SJCRH30 (cell line): ENCODE data around the gene NRL. TPM values are rescaled to one million over a fixed set of nuclear protein-coding genes. Genes with fewer than 3 reads are reported as not detected.

Experiments used
- DNase-seq, 2 experiments: peaks; one replicate each; pipeline ENCODE4 v3.0.0-alpha.2; 2015 to 2020
- H3K27ac ChIP-seq: fragments of 250-450 bp; sonication (Bioruptor Pico); 2 replicates; pipeline ENCODE4 v1.5.1; 2020; ENCODE audit warnings: mild to moderate bottlenecking, moderate library complexity
- H3K27me3 ChIP-seq: fragments of 250-450 bp; sonication (Bioruptor Pico); 2 replicates; pipeline ENCODE4 v1.5.1; 2020; ENCODE audit warnings: mild to moderate bottlenecking, moderate library complexity
- H3K36me3 ChIP-seq: fragments of 250-450 bp; sonication (Bioruptor Pico); 2 replicates; pipeline ENCODE4 v1.5.1; 2020; ENCODE audit warnings: mild to moderate bottlenecking, moderate library complexity
- H3K4me1 ChIP-seq: fragments of 250-450 bp; sonication (Bioruptor Pico); 2 replicates; pipeline ENCODE4 v1.5.1; 2020; ENCODE audit warnings: mild to moderate bottlenecking, moderate library complexity
- H3K4me3 ChIP-seq: fragments of 250-450 bp; sonication (Bioruptor Pico); 2 replicates; pipeline ENCODE4 v1.5.1; 2020; ENCODE audit warnings: mild to moderate bottlenecking, moderate library complexity
- H3K9me3 ChIP-seq: fragments of 250-450 bp; sonication (Bioruptor Pico); replicated peaks from 2 replicates; pipeline ENCODE4 v1.5.1; 2020; ENCODE audit warnings: mild to moderate bottlenecking, moderate library complexity
- total RNA-seq: library from RNA; depleted of rRNA; stranded (reverse); fragments of >200 nt; shearing (Covaris generic); gene quantifications from 2 replicates; pipeline ENCODE4 v1.2.3, GENCODE V29; 2014

The NRL gene
- total RNA-seq, 1 experiment from 2014 or later = 4.4 TPM

DNA sequence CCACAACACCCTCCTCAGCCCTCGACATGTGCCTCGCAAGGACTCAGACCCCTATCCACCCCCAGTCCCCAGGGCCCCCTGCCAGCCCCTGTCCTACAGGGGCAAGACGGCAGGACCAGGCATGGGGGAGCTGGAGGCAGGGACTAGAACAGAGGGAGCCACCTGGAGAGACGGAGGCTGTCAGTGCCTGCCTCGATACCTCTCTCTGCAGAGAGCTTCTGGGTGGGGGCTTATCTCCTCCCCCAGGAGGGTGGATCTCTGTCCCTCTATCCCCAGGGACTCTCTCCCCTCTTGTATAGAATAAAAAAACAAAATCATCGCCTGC is 45.4 kb downstream of the NRL start:
- H3K36me3 ChIP-seq = no peaks in the 10 kb centered on the region
- H3K27ac ChIP-seq = no peak overlapping the region
- no peaks in the 10 kb centered on the region for H3K9me3 ChIP-seq
- no peaks in the 10 kb centered on the region; the same call in 1 of the 2 replicates for H3K27me3 ChIP-seq
- H3K4me1 ChIP-seq = 0 out of 2 replicates have a peak, but pooled peaks cover 1% of the 10 kb centered on the region
- no peak overlapping the region for H3K4me3 ChIP-seq
- DNase-seq = no peak

DNA sequence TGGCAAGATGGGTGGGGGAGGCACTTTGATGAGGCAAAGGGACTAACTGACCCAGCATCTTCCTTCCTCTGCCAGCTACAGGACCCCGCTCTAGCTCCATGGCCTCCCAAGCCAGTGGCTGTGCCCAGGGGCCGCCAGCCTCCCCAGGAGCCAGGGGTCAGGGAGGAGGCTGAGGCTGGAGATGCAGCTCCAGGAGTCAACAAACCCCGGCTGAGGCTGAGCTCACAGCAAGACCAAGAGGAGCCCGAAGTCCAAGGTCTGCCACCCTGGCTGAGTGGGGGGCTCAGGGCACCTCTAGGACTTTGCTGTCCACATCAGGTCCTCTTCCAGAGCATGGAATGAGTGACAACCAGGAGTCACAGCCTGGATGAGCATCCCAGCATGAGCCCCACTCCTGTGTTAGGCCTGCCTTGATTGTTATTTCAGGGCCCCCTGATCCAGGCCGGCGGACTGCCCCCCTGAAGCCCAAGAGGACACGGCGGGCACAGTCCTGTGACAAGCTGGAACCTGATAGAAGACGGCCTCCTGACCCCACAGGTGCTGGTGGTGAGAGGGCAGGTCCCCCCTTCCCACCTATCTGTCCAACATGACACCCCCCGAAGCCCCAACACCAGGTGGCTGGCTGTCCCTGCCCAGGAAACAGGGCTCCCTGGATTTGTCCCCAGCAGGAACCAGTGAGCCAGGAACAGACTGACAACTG is 45.9 kb downstream of the NRL start:
- Histone ChIP-seq H3K27me3 (no peaks in the 10 kb centered on the region; the same call in 1 of the 2 replicates), H3K4me1 (peaks cover 5% of the 10 kb centered on the region; the same call in 1 of the 2 replicates), H3K4me3 (no peak overlapping the region), H3K27ac (no peak overlapping the region), H3K36me3 (no peaks in the 10 kb centered on the region), H3K9me3 (no peaks in the 10 kb centered on the region)
- DNase-seq = no peak

DNA sequence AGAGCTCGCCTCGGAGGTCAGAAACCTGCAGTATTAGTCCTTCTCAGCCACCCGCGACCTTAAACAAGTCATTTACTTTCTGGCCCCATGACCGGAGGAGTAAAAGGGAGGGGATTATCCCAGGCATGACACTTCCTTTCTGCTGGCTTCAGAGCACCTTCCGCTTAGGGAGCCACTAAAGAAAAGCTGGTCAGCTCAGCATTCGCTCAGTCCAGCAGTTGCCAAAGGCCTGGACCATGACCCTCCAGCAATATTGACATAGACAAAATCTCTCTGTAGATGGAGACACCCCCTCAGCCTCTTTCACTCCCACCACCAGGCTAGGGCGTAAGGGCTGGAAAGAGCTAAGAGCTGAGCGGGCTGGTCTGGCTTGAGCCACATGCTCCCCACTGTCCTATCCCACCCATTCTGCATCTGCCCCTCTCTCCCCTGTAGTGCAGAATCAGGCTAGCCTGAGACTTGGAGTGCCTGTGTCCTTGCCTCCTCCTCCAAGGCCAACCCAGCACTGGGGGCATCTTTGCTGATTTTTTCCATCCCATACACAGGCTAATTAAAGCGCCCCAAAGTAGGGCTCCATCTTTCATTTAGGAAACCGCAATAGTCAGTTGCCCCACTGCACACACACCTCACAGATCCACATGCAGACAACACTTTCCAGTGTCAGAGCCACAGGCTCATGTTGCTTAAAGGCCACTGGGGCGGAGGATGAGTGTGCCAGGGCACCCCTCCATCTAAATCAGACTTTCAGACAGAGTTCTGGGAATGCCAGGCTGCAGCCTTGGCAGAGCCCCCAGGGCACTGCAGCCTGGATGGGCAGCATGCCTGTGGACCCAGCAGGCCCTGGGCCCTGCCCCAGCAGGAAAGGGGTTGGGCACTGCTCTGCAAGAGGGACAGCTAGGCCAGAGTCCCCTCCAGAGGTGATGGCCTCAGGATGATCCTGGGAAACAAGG is 47.3 kb downstream of the NRL start:
- no peaks in the 10 kb centered on the region for H3K36me3 ChIP-seq
- no peaks in the 10 kb centered on the region for H3K9me3 ChIP-seq
- H3K4me1 ChIP-seq = peaks cover 5% of the 10 kb centered on the region; the same call in 1 of the 2 replicates
- H3K27me3 ChIP-seq = no peaks in the 10 kb centered on the region; the same call in 1 of the 2 replicates
- no peak overlapping the region for H3K27ac ChIP-seq
- DNase-seq = no peak
- no peak overlapping the region for H3K4me3 ChIP-seq

DNA sequence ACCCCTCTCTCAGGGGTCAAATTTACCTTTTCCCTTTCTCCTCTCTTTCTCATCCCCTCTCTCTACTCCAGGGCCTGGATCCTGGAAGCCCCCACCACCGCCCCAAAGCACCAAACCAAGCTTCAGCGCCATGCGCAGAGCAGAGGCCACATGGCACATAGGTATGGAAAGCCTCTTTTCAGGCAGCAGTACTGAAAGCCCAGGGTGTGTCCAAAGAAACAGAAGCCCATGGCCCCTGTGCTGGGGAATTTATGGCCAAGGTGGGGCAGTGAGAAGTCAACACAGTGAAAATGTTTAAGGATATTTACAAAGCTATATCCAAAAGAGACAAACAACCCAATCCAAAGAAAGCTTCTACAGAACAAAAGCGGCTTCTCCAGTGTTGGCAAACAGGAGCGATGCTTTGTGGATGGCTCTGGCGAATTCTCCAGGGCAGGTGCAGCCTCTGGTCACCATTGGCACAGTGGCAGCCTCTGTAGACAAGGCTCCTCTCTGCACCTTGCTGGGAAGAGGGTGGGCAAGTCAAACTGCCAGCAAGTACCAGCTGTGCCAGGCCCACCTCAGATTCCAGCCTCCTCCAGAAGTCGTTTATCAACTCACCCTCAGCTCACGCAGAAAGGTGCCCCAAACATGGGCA is 48.1 kb downstream of the NRL start:
- Histone ChIP-seq H3K36me3 (no peaks in the 10 kb centered on the region), H3K27me3 (no peaks in the 10 kb centered on the region; the same call in 1 of the 2 replicates), H3K27ac (no peak overlapping the region), H3K4me1 (peaks cover 5% of the 10 kb centered on the region; the same call in 1 of the 2 replicates), H3K9me3 (no peaks in the 10 kb centered on the region), H3K4me3 (no peak overlapping the region)
- no peak for DNase-seq

DNA sequence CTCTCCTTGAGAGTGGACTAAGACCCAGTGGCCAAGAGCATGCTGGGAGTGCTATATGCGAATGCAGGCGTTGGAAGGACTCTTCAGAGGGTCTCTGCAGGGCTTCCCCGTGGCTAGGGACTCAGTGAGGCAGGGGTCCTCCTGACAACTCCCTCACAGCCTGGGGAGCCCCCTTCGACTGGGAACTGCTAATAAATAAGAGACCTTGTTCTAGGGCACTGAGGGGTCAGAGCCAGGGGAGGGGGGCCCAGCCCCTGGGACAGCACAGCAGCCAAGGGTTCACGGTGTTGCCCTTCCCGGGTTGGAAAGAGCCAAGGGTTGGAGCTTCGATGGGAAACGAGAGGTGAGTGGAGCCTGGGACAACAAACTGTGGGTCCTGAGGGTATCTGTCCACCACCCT is 49.3 kb downstream of the NRL start:
- H3K4me3 ChIP-seq = no peak overlapping the region
- H3K4me1 ChIP-seq = peaks cover 5% of the 10 kb centered on the region; the same call in 1 of the 2 replicates

DNA sequence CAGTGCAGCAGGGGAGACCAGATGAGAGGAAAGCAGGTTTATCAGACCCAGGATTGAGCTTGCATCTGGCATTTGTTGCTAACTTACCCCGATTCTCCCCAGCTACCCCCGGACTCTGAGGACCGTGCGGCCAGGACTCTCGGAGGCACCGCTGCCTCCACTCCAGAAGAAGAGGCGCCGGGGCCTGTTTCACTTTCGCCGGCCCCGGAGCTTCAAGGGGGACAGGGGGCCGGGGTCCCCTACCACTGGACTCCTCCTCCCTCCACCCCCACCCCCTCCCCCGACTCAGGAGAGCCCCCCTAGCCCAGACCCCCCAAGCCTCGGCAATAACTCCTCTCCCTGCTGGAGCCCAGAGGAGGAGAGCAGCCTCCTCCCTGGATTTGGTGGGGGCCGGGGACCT is 49.9 kb downstream of the NRL start:
- Histone ChIP-seq H3K27me3 (no peaks in the 10 kb centered on the region; the same call in 1 of the 2 replicates), H3K4me3 (no peak overlapping the region), H3K27ac (no peak overlapping the region), H3K4me1 (peaks cover 5% of the 10 kb centered on the region; the same call in 1 of the 2 replicates), H3K9me3 (no peaks in the 10 kb centered on the region), H3K36me3 (no peaks in the 10 kb centered on the region)
- no peak for DNase-seq

More for the DNA sequence above, 49.3 kb downstream of the NRL start:
- no peak overlapping the region for H3K27ac ChIP-seq
- no peak for DNase-seq
- H3K27me3 ChIP-seq = no peaks in the 10 kb centered on the region; the same call in 1 of the 2 replicates
- no peaks in the 10 kb centered on the region for H3K36me3 ChIP-seq
- H3K9me3 ChIP-seq = no peaks in the 10 kb centered on the region

DNA sequence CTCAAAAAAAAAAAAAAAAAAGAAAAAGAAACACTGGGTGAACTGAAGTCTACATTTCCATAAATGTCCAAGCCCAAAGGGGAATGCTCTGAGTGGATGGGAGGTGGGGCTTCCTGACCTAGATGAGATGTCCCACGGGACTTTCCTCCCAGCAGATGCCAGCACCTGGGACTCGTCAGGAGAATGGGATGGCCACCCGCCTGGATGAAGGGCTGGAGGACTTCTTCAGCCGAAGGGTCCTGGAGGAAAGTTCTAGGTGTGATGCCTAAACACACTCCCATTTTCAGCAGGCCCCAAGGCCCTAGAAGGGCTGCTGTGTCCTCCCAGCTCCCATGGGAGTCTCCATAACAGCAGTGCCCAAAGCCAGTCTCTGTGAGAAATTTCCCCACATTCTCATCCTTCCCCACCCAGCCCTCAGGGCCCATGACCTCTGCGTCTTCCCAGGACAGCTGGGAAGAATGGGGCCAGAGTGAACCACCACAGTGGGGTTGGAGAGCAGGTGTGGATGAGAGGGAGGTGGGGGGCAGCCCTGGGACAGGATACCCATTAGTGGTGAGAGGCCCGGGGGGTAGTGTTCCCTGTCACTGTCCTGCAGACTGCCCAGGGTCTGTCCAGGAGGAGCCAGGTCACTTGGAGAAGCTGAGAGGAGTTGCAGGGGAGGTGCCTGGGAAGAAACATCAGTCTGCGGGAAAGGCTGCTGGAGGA is 50.5 kb downstream of the NRL start:
- Histone ChIP-seq H3K27me3 (no peaks in the 10 kb centered on the region), H3K36me3 (no peaks in the 10 kb centered on the region), H3K27ac (no peak overlapping the region), H3K9me3 (no peaks in the 10 kb centered on the region), H3K4me1 (peaks cover 5% of the 10 kb centered on the region; the same call in 1 of the 2 replicates), H3K4me3 (no peak overlapping the region)
- peak; percentile 50 to 54 for DNase-seq

DNA sequence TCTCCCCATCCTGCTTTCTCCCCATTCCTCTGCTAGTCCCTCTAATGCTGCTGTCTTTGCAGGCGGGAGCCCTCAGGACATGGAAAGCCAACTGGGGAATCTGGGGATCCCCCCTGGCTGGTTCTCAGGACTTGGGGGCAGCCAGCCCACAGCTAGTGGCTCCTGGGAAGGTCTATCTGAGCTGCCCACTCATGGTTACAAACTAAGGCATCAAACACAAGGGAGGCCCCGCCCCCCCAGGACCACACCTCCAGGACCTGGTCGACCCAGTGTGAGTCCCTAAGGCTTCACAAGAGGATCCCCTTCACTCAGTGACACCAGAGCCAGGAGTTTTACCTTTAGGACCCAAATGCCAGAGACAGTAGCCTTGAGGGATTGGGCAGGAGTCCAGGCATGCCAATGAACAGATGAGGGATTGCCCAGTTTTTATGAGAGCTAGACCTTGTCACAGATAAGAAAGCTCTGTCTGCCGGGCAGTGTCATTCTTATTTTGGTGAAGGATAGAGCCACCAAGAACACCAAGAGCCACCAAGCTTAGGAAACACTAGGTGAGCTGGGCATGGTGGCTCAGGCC is 51.4 kb downstream of the NRL start:
- H3K36me3 ChIP-seq = no peaks in the 10 kb centered on the region
- H3K4me3 ChIP-seq = no peak overlapping the region
- no peak overlapping the region for H3K27ac ChIP-seq
- peaks cover 5% of the 10 kb centered on the region; the same call in 1 of the 2 replicates for H3K4me1 ChIP-seq
- no peaks in the 10 kb centered on the region for H3K27me3 ChIP-seq
- no peak for DNase-seq
- no peaks in the 10 kb centered on the region for H3K9me3 ChIP-seq

DNA sequence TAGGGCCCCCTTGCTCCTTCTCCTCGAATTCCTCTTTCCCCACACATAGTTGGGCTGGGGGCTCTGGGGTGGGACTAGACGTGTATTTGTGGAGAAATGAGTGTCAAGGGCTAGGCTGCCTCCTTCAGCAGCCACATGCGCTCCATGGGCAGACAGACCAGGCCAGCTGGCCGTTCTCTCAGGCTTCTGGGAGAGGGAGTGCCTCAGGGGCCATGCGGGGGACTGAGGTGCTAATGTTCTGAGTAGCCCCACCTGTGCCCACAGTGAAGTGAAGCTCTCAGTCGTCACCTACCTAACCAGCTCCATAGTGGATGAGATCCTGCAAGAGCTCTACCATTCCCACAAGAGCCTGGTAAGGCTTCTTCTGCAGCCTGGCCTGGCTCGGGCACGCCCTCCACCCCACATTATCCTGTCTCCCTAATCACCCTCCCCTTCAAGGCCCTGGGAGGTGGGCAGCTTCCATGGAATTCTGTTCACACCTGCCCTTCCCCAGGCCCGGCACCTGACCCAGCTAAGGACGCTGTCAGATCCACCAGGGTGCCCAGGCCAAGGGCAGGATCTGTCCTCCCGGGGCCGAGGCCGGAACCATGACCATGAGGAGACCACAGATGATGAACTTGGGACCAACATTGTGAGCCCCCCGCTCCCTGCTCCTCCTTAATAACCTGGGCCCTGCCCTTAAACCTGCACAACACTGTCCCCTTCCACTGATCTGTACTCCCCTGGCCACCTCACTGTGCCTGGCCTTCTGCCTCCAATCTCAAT is 52.4 kb downstream of the NRL start:
- Histone ChIP-seq H3K9me3 (no peaks in the 10 kb centered on the region), H3K4me1 (peaks cover 5% of the 10 kb centered on the region; the same call in 1 of the 2 replicates), H3K36me3 (no peaks in the 10 kb centered on the region), H3K27me3 (no peaks in the 10 kb centered on the region), H3K4me3 (no peak overlapping the region), H3K27ac (no peak overlapping the region)
- no peak for DNase-seq

DNA sequence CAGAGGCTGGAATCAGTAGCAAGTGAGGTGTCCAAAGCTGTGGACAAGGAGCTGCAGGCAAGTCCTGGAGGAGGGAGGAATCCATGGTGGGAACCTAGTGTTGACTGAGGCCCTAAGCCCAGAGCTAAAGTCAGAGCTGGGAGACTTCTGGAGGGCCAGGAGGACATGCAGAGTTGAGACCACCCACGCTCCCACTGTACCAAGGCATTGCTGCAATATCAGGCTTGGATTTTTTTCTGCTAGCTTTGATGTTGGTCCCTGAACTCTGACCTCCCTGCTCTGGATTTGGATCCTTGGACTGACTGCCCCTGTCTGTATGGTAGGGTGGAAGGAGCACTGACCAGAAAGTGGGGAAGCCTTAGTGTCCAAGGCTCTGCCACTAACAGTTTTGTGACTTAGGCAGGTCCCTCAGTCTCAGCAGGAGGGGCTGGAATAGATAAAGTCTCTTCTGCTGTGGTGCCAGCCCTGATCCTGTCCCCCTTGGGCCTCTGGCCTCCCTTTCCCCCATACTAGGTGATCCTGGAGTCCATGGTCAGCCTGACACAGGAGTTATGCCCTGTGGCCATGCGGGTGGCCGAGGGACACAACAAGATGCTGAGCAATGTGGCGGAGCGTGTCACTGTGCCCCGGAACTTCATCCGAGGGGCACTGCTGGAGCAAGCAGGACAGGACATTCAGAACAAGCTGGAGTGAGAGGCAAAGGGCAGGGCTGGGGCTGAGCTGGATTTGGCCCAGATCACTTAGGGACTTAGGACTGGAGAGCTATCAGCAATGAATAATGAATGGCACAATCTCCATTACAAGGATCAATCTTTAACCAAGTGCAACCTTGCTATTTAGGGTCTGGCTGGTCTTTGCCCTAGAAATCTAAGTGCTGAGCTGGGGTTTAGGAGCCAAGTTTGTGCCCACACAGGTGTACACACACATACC is 53.5 kb downstream of the NRL start:
- Histone ChIP-seq H3K27ac (no peak overlapping the region), H3K4me3 (no peak overlapping the region), H3K9me3 (no peaks in the 10 kb centered on the region), H3K4me1 (peaks cover 5% of the 10 kb centered on the region; the same call in 1 of the 2 replicates), H3K36me3 (no peaks in the 10 kb centered on the region), H3K27me3 (no peaks in the 10 kb centered on the region)
- no peak for DNase-seq

DNA sequence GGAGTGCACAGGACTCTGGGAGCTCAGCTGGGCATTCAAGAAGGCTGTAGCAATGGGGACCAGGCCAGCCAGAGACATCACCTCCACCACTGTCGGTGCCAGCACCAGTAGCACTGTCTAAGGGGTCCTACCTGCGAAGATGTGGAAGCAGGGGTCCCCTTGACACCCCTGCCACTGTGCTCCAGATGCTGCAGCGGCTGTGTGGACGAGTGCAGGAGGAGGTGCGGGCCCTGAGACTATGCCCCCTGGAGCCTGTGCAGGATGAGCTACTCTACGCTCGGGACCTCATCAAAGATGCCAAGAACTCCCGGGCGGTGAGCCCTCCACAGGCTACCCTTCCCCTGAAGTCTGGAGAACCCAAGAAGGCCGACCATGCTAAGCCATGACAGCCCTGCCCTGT is 54.3 kb downstream of the NRL start:
- Histone ChIP-seq H3K27me3 (no peaks in the 10 kb centered on the region), H3K4me1 (peaks cover 5% of the 10 kb centered on the region; the same call in 1 of the 2 replicates), H3K9me3 (no peaks in the 10 kb centered on the region), H3K27ac (no peak overlapping the region), H3K4me3 (no peak overlapping the region), H3K36me3 (no peaks in the 10 kb centered on the region)
- DNase-seq = no peak

DNA sequence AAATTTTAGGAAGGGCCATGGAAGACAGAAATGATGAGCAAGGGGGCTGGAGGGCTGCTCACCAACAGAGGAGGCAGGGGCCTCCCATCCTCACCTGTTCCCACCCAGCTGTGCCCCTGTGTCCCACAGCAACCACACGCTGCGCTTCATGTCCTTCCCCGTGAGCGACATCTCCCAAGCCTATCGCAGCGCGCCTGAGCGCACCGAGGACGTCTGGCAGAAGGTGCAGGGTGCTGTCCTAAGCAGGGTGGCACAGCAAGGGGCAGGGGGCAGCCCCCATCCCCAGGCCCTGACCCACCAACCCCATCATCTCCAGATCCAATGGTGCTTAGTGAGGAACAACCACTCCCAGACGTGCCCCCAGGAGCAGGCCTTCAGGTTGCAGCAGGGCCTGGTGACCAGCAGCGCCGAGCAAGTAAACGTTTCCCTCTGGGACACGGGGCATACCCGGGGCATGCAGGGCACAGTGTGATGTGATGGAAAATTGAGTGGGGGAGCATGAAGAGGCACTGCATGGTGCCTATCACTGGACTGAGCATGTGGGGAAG is 54.8 kb downstream of the NRL start:
- no peaks in the 10 kb centered on the region for H3K27me3 ChIP-seq
- H3K36me3 ChIP-seq = no peaks in the 10 kb centered on the region
- H3K4me3 ChIP-seq = no peak overlapping the region
- no peak for DNase-seq
- no peaks in the 10 kb centered on the region for H3K9me3 ChIP-seq
- H3K27ac ChIP-seq = no peak overlapping the region
- peaks cover 5% of the 10 kb centered on the region; the same call in 1 of the 2 replicates for H3K4me1 ChIP-seq
